ENCODE data around the gene SLC5A2. TPM values are rescaled to one million over a fixed set of nuclear protein-coding genes. Genes with fewer than 3 reads are reported as not detected.

The SLC5A2 gene
- total RNA-seq, 4 donors from 2014 or later = not detected

- WGBS, 2 donors (ENCODE audit: low coverage in 1 of 2) = 83 to 84% methylated on average over 6 to 8 of the region's 10 CpGs
- Histone ChIP-seq H3K9me3 (no peaks in the 10 kb centered on the region), H3K36me3 (peaks cover 0 to 56% of the 10 kb centered on the region in 2 donors), H3K4me1 (peaks cover 0 to 38% (median 25%) of the 10 kb centered on the region in 3 donors), H3K27ac (peak overlapping the region in 3 of 4 donors; percentile 92 to 100 (median 98)), H3K4me3 (no peak overlapping the region), H3K27me3 (no peaks in the 10 kb centered on the region)
- no peak for TF ChIP-seq POLR2AphosphoS5 (IDR thresholded peaks at IDR 0.05)
- no peak for TF ChIP-seq POLR2A (IDR thresholded peaks at IDR 0.05)
- no peak for TF ChIP-seq CTCF (IDR thresholded peaks at IDR 0.05)
- no peak for ATAC-seq
Measured at GRCh38 chr16:31461201-31461920, 21.6 kb upstream of the SLC5A2 start.

GRCh38 chr16:31461921-31462804, 20.8 kb upstream of the SLC5A2 start:
- Histone ChIP-seq H3K36me3 (peaks cover 0 to 59% of the 10 kb centered on the region in 2 donors), H3K27ac (no peak overlapping the region), H3K27me3 (no peaks in the 10 kb centered on the region), H3K4me1 (peaks cover 0 to 30% (median 17%) of the 10 kb centered on the region in 3 donors), H3K9me3 (no peaks in the 10 kb centered on the region), H3K4me3 (no peak overlapping the region)
- no peak for TF ChIP-seq POLR2AphosphoS5 (IDR thresholded peaks at IDR 0.05)
- no peak for TF ChIP-seq POLR2A (IDR thresholded peaks at IDR 0.05)
- no peak for TF ChIP-seq CTCF (IDR thresholded peaks at IDR 0.05)
- TF ChIP-seq EP300 (IDR thresholded peaks at IDR 0.05) = no peak
- WGBS, 2 donors (ENCODE audit: low coverage in 1 of 2) = 88% methylated on average over 5 of the region's 35 CpGs; no CpG with 5 or more reads in 1 of the 2 donors
- no peak for ATAC-seq

- no peak for ATAC-seq
- H3K9me3 ChIP-seq = no peaks in the 10 kb centered on the region
- no peak overlapping the region for H3K4me3 ChIP-seq
- no peaks in the 10 kb centered on the region for H3K27me3 ChIP-seq
- H3K4me1 ChIP-seq = peaks cover 0 to 16% (median 6%) of the 10 kb centered on the region in 3 donors
- peaks cover 0 to 59% of the 10 kb centered on the region in 2 donors for H3K36me3 ChIP-seq
- H3K27ac ChIP-seq = no peak overlapping the region
- TF ChIP-seq POLR2AphosphoS5 (IDR thresholded peaks at IDR 0.05) (no peak), CTCF (IDR thresholded peaks at IDR 0.05) (no peak), POLR2A (IDR thresholded peaks at IDR 0.05) (no peak), EP300 (IDR thresholded peaks at IDR 0.05) (no peak)
- WGBS, 2 donors (ENCODE audit: low coverage in 1 of 2) = 85% methylated on average over 4 of the region's 36 CpGs; no CpG with 5 or more reads in 1 of the 2 donors
Measured at GRCh38 chr16:31464348-31464769, 18.6 kb upstream of the SLC5A2 start.

- Histone ChIP-seq H3K4me1 (peaks cover 0 to 16% (median 6%) of the 10 kb centered on the region in 3 donors), H3K27me3 (no peaks in the 10 kb centered on the region), H3K27ac (no peak overlapping the region), H3K36me3 (peaks cover 0 to 59% of the 10 kb centered on the region in 2 donors), H3K4me3 (no peak overlapping the region), H3K9me3 (no peaks in the 10 kb centered on the region)
- WGBS, 2 donors (ENCODE audit: low coverage in 1 of 2) = 93 to 100% methylated on average over 8 of the region's 17 CpGs
- no peak for ATAC-seq
- TF ChIP-seq POLR2A (IDR thresholded peaks at IDR 0.05) (no peak), EP300 (IDR thresholded peaks at IDR 0.05) (no peak), CTCF (IDR thresholded peaks at IDR 0.05) (no peak), POLR2AphosphoS5 (IDR thresholded peaks at IDR 0.05) (no peak)
Measured at GRCh38 chr16:31464781-31465260, 18.1 kb upstream of the SLC5A2 start.

Data from gastroesophageal sphincter (tissue), 4 donors.